ENCODE measurements around the gene DYNLL1.

DNA sequence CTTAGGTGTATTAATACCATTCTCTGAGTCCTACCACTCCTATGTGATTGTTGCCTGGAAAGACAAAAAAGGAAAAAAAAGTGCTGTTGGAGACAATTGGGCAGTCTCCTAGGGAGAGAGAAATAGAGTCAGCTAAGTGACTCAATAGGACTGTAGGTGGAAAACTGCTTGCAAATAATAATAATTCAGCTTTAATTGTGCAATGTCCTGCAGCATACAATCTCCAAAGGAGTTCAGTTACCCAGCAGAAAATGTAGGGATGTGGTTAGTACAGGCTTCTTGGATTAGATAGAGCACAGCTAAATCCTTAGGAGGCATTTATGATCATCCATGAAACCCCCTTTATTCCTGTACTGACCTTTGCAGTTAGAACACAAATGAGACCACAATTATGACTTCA lies 23.4 kb upstream of the DYNLL1 start:
- TF ChIP-seq CTCF (conservative IDR thresholded peaks at IDR 0.05), result no peak
- TF ChIP-seq EZH2 (IDR thresholded peaks at IDR 0.05; ENCODE audit: low read depth), result no peak

Data from PC-9 (cell line).